ENCODE results near the gene TNS1. TPM values are rescaled to one million over a fixed set of nuclear protein-coding genes. Genes with fewer than 3 reads are reported as not detected.

The TNS1 gene
- total RNA-seq, 1 donor from 2014 or later: 0.13 TPM

DNA sequence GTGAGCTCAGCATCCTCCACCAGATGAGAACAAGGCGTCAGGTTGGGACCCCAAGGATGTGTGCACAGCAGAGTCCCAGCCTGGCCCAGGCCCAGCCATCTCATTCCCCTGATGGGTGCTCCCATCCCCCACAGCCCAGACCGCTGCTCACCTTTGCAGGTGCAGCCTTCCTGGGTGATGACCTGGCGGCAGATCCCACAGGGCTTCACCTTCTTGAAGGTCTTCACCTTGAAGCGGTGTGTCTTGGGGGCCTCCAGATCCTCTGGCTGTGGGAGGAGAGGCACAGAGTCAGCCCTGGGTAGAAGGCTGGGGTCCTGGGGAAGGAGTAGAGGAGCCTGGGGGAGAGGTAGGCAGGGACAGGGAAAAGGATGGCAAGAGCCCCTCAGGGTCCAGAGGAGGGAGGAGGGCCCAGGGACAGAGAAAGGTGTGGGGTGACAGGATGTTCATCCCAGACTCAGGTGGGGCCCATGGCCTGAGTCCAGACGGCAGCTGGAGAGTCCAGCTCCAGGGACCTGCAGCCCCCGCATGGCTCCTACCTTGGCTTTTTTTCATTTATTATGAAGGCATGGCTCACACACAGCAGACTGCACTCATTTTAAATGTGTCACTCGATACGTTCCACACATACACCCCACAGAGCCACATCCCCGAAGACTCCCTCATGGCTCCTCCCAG is 11.9 kb downstream of the TNS1 start:
- no peak for ATAC-seq (ENCODE audit: low read depth)
- TF ChIP-seq, protein P1, sequence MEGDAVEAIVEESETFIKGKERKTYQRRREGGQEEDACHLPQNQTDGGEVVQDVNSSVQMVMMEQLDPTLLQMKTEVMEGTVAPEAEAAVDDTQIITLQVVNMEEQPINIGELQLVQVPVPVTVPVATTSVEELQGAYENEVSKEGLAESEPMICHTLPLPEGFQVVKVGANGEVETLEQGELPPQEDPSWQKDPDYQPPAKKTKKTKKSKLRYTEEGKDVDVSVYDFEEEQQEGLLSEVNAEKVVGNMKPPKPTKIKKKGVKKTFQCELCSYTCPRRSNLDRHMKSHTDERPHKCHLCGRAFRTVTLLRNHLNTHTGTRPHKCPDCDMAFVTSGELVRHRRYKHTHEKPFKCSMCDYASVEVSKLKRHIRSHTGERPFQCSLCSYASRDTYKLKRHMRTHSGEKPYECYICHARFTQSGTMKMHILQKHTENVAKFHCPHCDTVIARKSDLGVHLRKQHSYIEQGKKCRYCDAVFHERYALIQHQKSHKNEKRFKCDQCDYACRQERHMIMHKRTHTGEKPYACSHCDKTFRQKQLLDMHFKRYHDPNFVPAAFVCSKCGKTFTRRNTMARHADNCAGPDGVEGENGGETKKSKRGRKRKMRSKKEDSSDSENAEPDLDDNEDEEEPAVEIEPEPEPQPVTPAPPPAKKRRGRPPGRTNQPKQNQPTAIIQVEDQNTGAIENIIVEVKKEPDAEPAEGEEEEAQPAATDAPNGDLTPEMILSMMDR (IDR thresholded peaks at IDR 0.05): no peak
- POLR2A ChIA-PET: no interaction called here
- CTCF ChIA-PET: interaction anchor here (4.0 kb wide), 1 partner anchor 205 kb away, joined by 39 read pairs; no protein-coding TSS in a partner anchor
- Mint-ChIP-seq H3K36me3 (ENCODE audit: low read depth) (no peaks in the 10 kb centered on the region), H3K4me1 (peaks cover 2% of the 10 kb centered on the region), H3K4me3 (no peak overlapping the region), H3K9me3 (no peaks in the 10 kb centered on the region), H3K27ac (no peak overlapping the region), H3K27me3 (peaks cover 15% of the 10 kb centered on the region)
- DNase-seq: no peak
- intact Hi-C loops (cut with micrococcal nuclease): no loop called here

DNA sequence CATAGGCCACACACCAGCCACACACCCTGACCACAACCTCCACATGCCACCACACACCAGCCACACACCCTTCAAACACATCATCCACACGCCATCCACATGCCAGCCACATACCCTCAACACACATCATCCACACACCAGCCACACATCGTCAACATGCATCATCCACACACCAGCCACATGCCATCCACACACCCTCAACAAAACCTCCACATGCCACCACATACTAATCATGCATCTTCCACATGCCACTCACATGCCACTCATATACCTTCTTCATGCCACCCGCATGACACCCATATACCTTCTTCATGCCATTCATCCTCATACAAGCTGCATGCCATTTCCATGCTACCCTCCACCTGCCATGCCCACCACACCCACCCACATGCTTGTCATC is 12.4 kb downstream of the TNS1 start:
- Mint-ChIP-seq H3K36me3 (ENCODE audit: low read depth) (no peaks in the 10 kb centered on the region), H3K27me3 (peaks cover 15% of the 10 kb centered on the region), H3K4me1 (peaks cover 2% of the 10 kb centered on the region), H3K27ac (no peak overlapping the region), H3K9me3 (no peaks in the 10 kb centered on the region), H3K4me3 (no peak overlapping the region)
- DNase-seq: no peak
- ChIA-PET POLR2A (no interaction called here), CTCF (interaction anchor here (4.0 kb wide), 1 partner anchor 205 kb away, joined by 39 read pairs; no protein-coding TSS in a partner anchor)
- ATAC-seq (ENCODE audit: low read depth): no peak
- TF ChIP-seq, protein P1 (IDR thresholded peaks at IDR 0.05): no peak
- intact Hi-C loops (cut with micrococcal nuclease): no loop called here

DNA sequence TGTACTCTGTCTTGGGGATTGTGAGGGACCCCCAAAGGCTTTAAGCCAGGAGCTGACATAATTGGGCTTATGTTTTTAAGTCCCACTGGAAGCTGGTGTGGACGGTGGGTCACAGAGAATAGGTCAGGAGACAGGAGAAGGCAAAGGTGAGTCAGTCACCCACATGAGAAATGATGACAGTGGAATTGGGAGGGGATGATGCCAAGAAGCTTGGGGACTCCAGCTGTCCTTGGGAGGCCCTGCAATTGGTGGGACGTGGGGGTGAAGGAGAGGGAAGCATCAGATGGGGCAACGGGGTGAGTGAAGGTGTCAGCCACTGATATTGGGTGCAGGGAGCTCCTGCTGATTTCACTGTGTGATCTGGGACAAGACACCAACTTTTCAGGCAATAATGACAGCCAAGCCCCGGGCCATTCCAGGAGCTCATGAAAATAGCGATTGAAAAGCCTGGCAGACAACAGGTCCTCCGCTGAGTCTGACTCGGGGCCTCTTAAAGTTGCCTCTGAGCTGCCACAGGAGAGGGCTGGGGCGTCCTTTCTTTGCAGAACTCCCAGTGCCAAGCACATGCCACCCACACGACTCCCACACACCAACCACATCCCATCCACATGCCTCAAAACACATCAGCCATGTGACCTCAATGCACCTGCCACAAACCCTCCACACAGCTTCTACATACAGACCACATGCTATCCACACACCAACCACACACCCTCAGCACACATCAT is 13.4 kb downstream of the TNS1 start:
- H3K9me3 Mint-ChIP-seq: no peaks in the 10 kb centered on the region
- ATAC-seq (ENCODE audit: low read depth) (no peak), DNase-seq (no peak)
- TF ChIP-seq, protein P1 (IDR thresholded peaks at IDR 0.05): no peak
- no peaks in the 10 kb centered on the region for H3K36me3 Mint-ChIP-seq (ENCODE audit: low read depth)
- intact Hi-C loops (cut with micrococcal nuclease): loop anchor here (2.0 kb wide), 1 partner anchor 103 kb away; no protein-coding TSS in a partner anchor
- H3K27ac Mint-ChIP-seq: no peak overlapping the region
- ChIA-PET CTCF (interaction anchor here (0.9 to 1.7 kb wide), 3 partner anchors 11 to 204 kb away, joined by 4 to 17 read pairs (median 8); no protein-coding TSS in a partner anchor), POLR2A (no interaction called here)
- H3K4me1 Mint-ChIP-seq: peaks cover 2% of the 10 kb centered on the region
- no peak overlapping the region for H3K4me3 Mint-ChIP-seq
- peaks cover 15% of the 10 kb centered on the region for H3K27me3 Mint-ChIP-seq

DNA sequence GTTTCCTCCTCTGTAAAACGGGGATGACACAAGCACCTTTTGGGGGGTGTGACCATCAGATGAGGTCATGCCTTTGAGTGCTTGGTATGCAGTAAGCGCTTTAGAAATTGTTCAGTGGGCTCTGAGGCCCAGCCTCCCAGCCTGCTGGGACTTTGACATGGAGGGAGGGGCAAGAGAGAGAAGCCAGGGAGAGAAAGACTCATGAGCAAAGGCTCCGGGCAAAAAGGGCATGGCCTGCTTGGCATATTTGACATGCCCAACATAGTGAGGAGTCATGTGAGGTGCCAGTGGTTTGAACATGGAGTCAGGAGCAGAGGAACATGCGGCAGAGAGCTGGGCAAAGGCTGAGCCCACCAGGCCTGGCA is 14.0 kb downstream of the TNS1 start:
- intact Hi-C loops (cut with micrococcal nuclease): loop anchor here (1.0 to 2.0 kb wide), 3 partner anchors 102 to 204 kb away; no protein-coding TSS in a partner anchor
- Mint-ChIP-seq H3K36me3 (ENCODE audit: low read depth) (no peaks in the 10 kb centered on the region), H3K27ac (no peak overlapping the region), H3K4me3 (no peak overlapping the region), H3K9me3 (no peaks in the 10 kb centered on the region), H3K4me1 (peaks cover 2% of the 10 kb centered on the region), H3K27me3 (peaks cover 15% of the 10 kb centered on the region)
- TF ChIP-seq, protein P1 (IDR thresholded peaks at IDR 0.05): no peak
- DNase-seq (no peak), ATAC-seq (ENCODE audit: low read depth) (no peak)
- ChIA-PET POLR2A (no interaction called here), CTCF (interaction anchor here (0.9 to 1.7 kb wide), 3 partner anchors 11 to 203 kb away, joined by 4 to 17 read pairs (median 8); no protein-coding TSS in a partner anchor)

Measured in activated B cell treated with CpG ODN at 0.5 μM for 24 hours (primary cell).